Caki2 (cell line): ENCODE measurements around the gene NADK. TPM values are rescaled to one million over a fixed set of nuclear protein-coding genes. Genes with fewer than 3 reads are reported as not detected.
"Not testable (repeated sequence)": the region's sequence is repeated elsewhere in the genome, so short reads cannot be mapped to it uniquely, and the experiment has no call there.

Source experiments
- DNase-seq: peaks from one replicate; pipeline ENCODE4 v3.0.0-alpha.2; 2015; ENCODE audit warnings: low read depth
- in situ Hi-C: cut with HindIII; loops from 2 replicates; pipeline ENCODE4 v1.10.0; 2016; ENCODE audit warnings: low sequenced_read_pairs, low pct_unique_long_range_greater_than_20kb, mixed read lengths
- total RNA-seq: library from RNA; depleted of rRNA; stranded (reverse); fragments of >200 nt; shearing (Covaris generic); gene quantifications from 2 replicates; pipeline ENCODE4 v1.2.3, GENCODE V29; 2014; ENCODE audit warnings: low replicate concordance

NADK gene
- total RNA-seq, 1 experiment from 2014 or later = 82.9 TPM

GRCh38 chr1:1730870-1731269 lies 47.4 kb downstream of the NADK start:
- no peak for DNase-seq
- in situ Hi-C loops = no loop called here

GRCh38 chr1:1730230-1730629 lies 48.0 kb downstream of the NADK start:
- in situ Hi-C loops = not testable (repeated sequence)

GRCh38 chr1:1729116-1729816 lies 49.0 kb downstream of the NADK start:
- in situ Hi-C loops, DNase-seq: not testable (repeated sequence)

More at GRCh38 chr1:1730230-1730629, 48.0 kb downstream of the NADK start:
- DNase-seq = not testable (repeated sequence)

- DNase-seq, in situ Hi-C loops: not testable (repeated sequence)
Measured at GRCh38 chr1:1728308-1729005, 49.8 kb downstream of the NADK start.

- DNase-seq, in situ Hi-C loops: not testable (repeated sequence)
Measured at GRCh38 chr1:1727131-1727651, 51.1 kb downstream of the NADK start.

GRCh38 chr1:1726088-1726487 lies 52.2 kb downstream of the NADK start:
- in situ Hi-C loops, DNase-seq: not testable (repeated sequence)

- in situ Hi-C loops = not testable (repeated sequence)
- DNase-seq = peak; percentile 96
Measured at GRCh38 chr1:1724035-1724864, 54.0 kb downstream of the NADK start, which contains the start of gene CDK11A. Gene CDK11A, minus strand, starts transcription at chr1:1724357. Its CDS starts 1,539 bp downstream, at chr1:1722818.

- in situ Hi-C loops = no loop called here
- DNase-seq = no peak
Measured at GRCh38 chr1:1721201-1721600, 57.1 kb downstream of the NADK start.

GRCh38 chr1:1715109-1715883 lies 63.0 kb downstream of the NADK start:
- DNase-seq, in situ Hi-C loops: not testable (repeated sequence)

- in situ Hi-C loops, DNase-seq: not testable (repeated sequence)
Measured at GRCh38 chr1:1707897-1708296, 70.4 kb downstream of the NADK start.

- DNase-seq, in situ Hi-C loops: not testable (repeated sequence)
Measured at GRCh38 chr1:1707241-1707640, 71.0 kb downstream of the NADK start.

GRCh38 chr1:1705623-1706022 lies 72.6 kb downstream of the NADK start:
- in situ Hi-C loops, DNase-seq: not testable (repeated sequence)

GRCh38 chr1:1704284-1704957 lies 73.8 kb downstream of the NADK start:
- DNase-seq, in situ Hi-C loops: not testable (repeated sequence)

GRCh38 chr1:1703796-1704195 lies 74.5 kb downstream of the NADK start:
- in situ Hi-C loops = no loop called here
- DNase-seq = no peak

GRCh38 chr1:1702506-1702905 lies 75.8 kb downstream of the NADK start:
- in situ Hi-C loops, DNase-seq: not testable (repeated sequence)
